Ishikawa (cell line): ENCODE measurements around the gene ATP5IF1.

Experiments used
- CEBPB ChIP-seq: IDR thresholded peaks from 2 replicates; pipeline ENCODE4 v1.6.1; 2012
- CREB1 ChIP-seq: IDR thresholded peaks from 2 replicates; pipeline ENCODE4 v1.6.1; 2012; ENCODE audit warnings: low read depth
- EP300 ChIP-seq: IDR thresholded peaks from 2 replicates; pipeline ENCODE4 v1.6.1; 2012; ENCODE audit warnings: borderline replicate concordance
- NFIC ChIP-seq: IDR thresholded peaks from 2 replicates; pipeline ENCODE4 v1.6.1; 2012
- TAF1 ChIP-seq: IDR thresholded peaks from 2 replicates; pipeline ENCODE4 v1.6.1; 2012; ENCODE audit warnings: low read depth, mild to moderate bottlenecking
- TCF12 ChIP-seq: IDR thresholded peaks from 2 replicates; pipeline ENCODE4 v1.6.1; 2012; ENCODE audit warnings: low read depth
- TEAD4 ChIP-seq: IDR thresholded peaks from 2 replicates; pipeline ENCODE4 v1.6.1; 2012
- YY1 ChIP-seq: IDR thresholded peaks from 2 replicates; pipeline ENCODE4 v1.6.1; 2012; ENCODE audit warnings: low read depth

- TF ChIP-seq TAF1 (no peak), TCF12 (no peak), NFIC (no peak), CREB1 (no peak), CEBPB (no peak), EP300 (no peak), TEAD4 (no peak), YY1 (no peak)
Measured at GRCh38 chr1:28279721-28280120, 43.8 kb downstream of the ATP5IF1 start.
